GM13976 (cell line): ENCODE results near the gene KIF21B.

ENCODE experiments used
- DNase-seq: peaks from one replicate; pipeline ENCODE4 v3.0.0; 2012; ENCODE audit warnings: low spot score
- CTCF ChIP-seq: IDR thresholded peaks from 2 replicates; pipeline ENCODE4 v1.5.1; 2012; ENCODE audit warnings: borderline replicate concordance, mild to moderate bottlenecking; ENCODE audit not compliant: insufficient read depth; ENCODE audit errors: extremely low read depth, missing control alignments, control extremely low read depth
- in situ Hi-C: fragments of 300-500 bp; cut with MboI; formaldehyde crosslinking; loops from one replicate; pipeline ENCODE4 v1.12.0; 2022; ENCODE audit warnings: low sequenced_read_pairs, mixed read lengths, inconsistent platforms; ENCODE audit not compliant: unreplicated experiment

Gene KIF21B

GRCh38 chr1:201022493-201022819 lies 1.1 kb downstream of the KIF21B start:
- in situ Hi-C loops: no loop called here
- no peak for DNase-seq

GRCh38 chr1:201021630-201022492 lies 1.7 kb downstream of the KIF21B start:
- TF ChIP-seq CTCF: no peak
- no peak for DNase-seq
- in situ Hi-C loops: no loop called here

More at GRCh38 chr1:201022493-201022819, 1.1 kb downstream of the KIF21B start:
- no peak for TF ChIP-seq CTCF

- DNase-seq: no peak
- in situ Hi-C loops: no loop called here
- TF ChIP-seq CTCF: no peak
Observed at GRCh38 chr1:201020721-201021629, 2.5 kb downstream of the KIF21B start.

- DNase-seq: no peak
- TF ChIP-seq CTCF: no peak
- in situ Hi-C loops: no loop called here
Observed at GRCh38 chr1:201020040-201020591, 3.4 kb downstream of the KIF21B start.

GRCh38 chr1:201019321-201019977 lies 4.1 kb downstream of the KIF21B start:
- DNase-seq: peak; percentile 91
- in situ Hi-C loops: no loop called here
- TF ChIP-seq CTCF: no peak

GRCh38 chr1:201017828-201018163 lies 5.7 kb downstream of the KIF21B start:
- in situ Hi-C loops: no loop called here
- no peak for TF ChIP-seq CTCF
- no peak for DNase-seq
